Astrocyte (in vitro differentiated cells and primary cell): Measurements from ENCODE around the gene EGFR.

Experiments
- EZH2 ChIP-seq: IDR thresholded peaks from 2 replicates; pipeline ENCODE4 v1.6.1; 2012; ENCODE audit warnings: mild to moderate bottlenecking, low read length, inconsistent platforms; ENCODE audit not compliant: insufficient read depth
- TF ChIP-seq, protein P1 (sequence below): IDR thresholded peaks from 2 replicates; pipeline ENCODE4 v1.5.1; 2011; ENCODE audit warnings: low read depth, mild to moderate bottlenecking, inconsistent platforms, low read length, moderate library complexity; ENCODE audit not compliant: insufficient read depth

DNA sequence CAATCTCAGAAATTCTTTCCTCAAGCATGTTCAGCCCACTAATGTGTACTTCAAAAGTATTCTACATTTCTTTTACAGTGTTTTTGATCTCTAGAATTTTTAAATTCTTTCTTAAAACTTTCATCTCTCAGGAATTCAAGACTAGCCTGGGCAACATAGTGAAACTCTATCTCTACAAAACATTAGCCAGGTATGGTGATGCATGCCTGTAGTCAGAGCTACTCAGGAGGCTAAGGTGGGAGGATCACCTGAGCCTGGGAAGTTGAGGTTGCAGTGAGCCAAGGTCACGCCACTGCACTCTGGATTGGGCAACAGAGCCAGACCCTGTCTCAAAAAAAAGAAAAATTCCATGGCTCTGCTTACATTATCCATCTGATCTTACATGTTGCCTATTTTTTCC is 5.0 kb upstream of the EGFR start:
- TF ChIP-seq, protein P1, sequence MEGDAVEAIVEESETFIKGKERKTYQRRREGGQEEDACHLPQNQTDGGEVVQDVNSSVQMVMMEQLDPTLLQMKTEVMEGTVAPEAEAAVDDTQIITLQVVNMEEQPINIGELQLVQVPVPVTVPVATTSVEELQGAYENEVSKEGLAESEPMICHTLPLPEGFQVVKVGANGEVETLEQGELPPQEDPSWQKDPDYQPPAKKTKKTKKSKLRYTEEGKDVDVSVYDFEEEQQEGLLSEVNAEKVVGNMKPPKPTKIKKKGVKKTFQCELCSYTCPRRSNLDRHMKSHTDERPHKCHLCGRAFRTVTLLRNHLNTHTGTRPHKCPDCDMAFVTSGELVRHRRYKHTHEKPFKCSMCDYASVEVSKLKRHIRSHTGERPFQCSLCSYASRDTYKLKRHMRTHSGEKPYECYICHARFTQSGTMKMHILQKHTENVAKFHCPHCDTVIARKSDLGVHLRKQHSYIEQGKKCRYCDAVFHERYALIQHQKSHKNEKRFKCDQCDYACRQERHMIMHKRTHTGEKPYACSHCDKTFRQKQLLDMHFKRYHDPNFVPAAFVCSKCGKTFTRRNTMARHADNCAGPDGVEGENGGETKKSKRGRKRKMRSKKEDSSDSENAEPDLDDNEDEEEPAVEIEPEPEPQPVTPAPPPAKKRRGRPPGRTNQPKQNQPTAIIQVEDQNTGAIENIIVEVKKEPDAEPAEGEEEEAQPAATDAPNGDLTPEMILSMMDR, result no peak
- TF ChIP-seq EZH2, result no peak
